ENCODE measurements around the gene CAMK2D. TPM values are rescaled to one million over a fixed set of nuclear protein-coding genes. Genes with fewer than 3 reads are reported as not detected.
A peak's percentile ranks its signal among the peaks of the same experiment; 100 is the strongest.

The CAMK2D gene
- total and polyA plus RNA-seq, 5 donors, result 77.2 to 177 (median 150) TPM

GRCh38 chr4:113497154-113497884, 264.2 kb downstream of the CAMK2D start:
- Histone ChIP-seq H3K4me1 (ENCODE audit: control insufficient read depth, insufficient read depth, low read length) (peaks cover 1% of the 10 kb centered on the region), H3K4me3 (ENCODE audit: low read length) (no peak overlapping the region), H3K27ac (ENCODE audit: low read length) (no peak overlapping the region), H3K27me3 (ENCODE audit: control insufficient read depth, insufficient read depth) (no peaks in the 10 kb centered on the region), H3K9me3 (ENCODE audit: control insufficient read depth, low read length) (no peaks in the 10 kb centered on the region)
- 78% methylated on average over 3 of the region's 3 CpGs for WGBS
- ATAC-seq (no peak), DNase-seq (no peak)
- intact Hi-C loops (cut with DNase I), result no loop called here

DNA sequence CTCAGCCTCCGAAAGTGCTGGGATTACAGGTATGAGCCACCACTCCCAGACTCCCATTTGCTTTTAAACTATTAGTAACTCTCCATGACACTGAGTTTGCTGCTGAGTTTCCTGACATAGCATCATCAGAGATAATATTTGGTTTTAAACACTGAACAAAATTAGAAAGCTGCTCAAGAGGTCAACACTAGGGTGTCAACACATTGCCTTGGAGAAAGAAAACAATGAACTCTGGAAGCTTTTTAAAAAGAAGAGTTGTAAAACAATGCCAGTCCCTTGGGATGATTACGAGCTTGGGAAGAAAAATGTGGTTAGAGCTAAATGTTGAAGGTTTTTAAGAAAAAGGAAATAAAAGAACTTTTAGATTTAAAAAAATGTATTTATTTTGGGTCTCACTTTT, 264.8 kb downstream of the CAMK2D start:
- peak in 1 of 2 donors; percentile 54 for ATAC-seq

GRCh38 chr4:113495790-113496189, 265.7 kb downstream of the CAMK2D start:
- peaks cover 1% of the 10 kb centered on the region for H3K4me1 ChIP-seq (ENCODE audit: control insufficient read depth, insufficient read depth, low read length)
- H3K27me3 ChIP-seq (ENCODE audit: control insufficient read depth, insufficient read depth), result no peaks in the 10 kb centered on the region
- H3K27ac ChIP-seq (ENCODE audit: low read length), result no peak overlapping the region
- 99% methylated on average over 6 of the region's 6 CpGs for WGBS
- intact Hi-C loops (cut with DNase I), result no loop called here
- no peak for DNase-seq
- no peak overlapping the region for H3K4me3 ChIP-seq (ENCODE audit: low read length)
- ATAC-seq, result peak; percentile 21 to 24
- no peaks in the 10 kb centered on the region for H3K9me3 ChIP-seq (ENCODE audit: control insufficient read depth, low read length)

More for the DNA sequence above, 264.8 kb downstream of the CAMK2D start:
- no peak overlapping the region for H3K27ac ChIP-seq (ENCODE audit: low read length)
- peaks cover 1% of the 10 kb centered on the region for H3K4me1 ChIP-seq (ENCODE audit: control insufficient read depth, insufficient read depth, low read length)
- 44% methylated on average over 2 of the region's 2 CpGs for WGBS
- H3K9me3 ChIP-seq (ENCODE audit: control insufficient read depth, low read length), result no peaks in the 10 kb centered on the region
- H3K27me3 ChIP-seq (ENCODE audit: control insufficient read depth, insufficient read depth), result no peaks in the 10 kb centered on the region
- H3K4me3 ChIP-seq (ENCODE audit: low read length), result no peak overlapping the region
- intact Hi-C loops (cut with DNase I), result no loop called here
- no peak for DNase-seq

DNA sequence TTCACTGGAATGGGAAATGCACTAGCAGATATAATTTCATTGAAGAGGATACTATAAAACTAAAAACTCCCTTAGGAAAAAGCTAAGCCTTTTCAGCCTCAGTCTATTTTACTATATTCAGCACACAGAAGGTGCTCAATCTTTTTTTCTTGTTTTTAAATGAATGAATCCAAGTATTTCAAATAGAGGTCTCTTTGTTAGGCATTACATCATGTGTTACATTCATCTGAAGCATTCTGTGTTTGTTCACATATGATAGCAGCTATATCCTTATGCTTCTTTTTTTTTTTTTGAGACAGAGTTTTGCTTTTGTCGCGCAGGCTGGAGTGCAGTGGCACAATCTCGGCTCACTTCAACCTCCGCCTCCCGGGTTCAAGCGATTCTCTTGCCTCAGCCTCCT, 278.4 kb downstream of the CAMK2D start:
- no peak for ATAC-seq
- 83% methylated on average over 6 of the region's 6 CpGs for WGBS
- Histone ChIP-seq H3K4me3 (ENCODE audit: low read length) (no peak overlapping the region), H3K27ac (ENCODE audit: low read length) (no peak overlapping the region), H3K27me3 (ENCODE audit: control insufficient read depth, insufficient read depth) (no peaks in the 10 kb centered on the region), H3K4me1 (ENCODE audit: control insufficient read depth, insufficient read depth, low read length) (no peaks in the 10 kb centered on the region), H3K9me3 (ENCODE audit: control insufficient read depth, low read length) (no peaks in the 10 kb centered on the region)
- intact Hi-C loops (cut with DNase I), result no loop called here
- DNase-seq, result no peak

GRCh38 chr4:113482325-113482724, 279.2 kb downstream of the CAMK2D start:
- Histone ChIP-seq H3K9me3 (ENCODE audit: control insufficient read depth, low read length) (no peaks in the 10 kb centered on the region), H3K27ac (ENCODE audit: low read length) (no peak overlapping the region), H3K27me3 (ENCODE audit: control insufficient read depth, insufficient read depth) (no peaks in the 10 kb centered on the region), H3K4me3 (ENCODE audit: low read length) (no peak overlapping the region), H3K4me1 (ENCODE audit: control insufficient read depth, insufficient read depth, low read length) (no peaks in the 10 kb centered on the region)
- no peak for DNase-seq
- no peak for ATAC-seq
- intact Hi-C loops (cut with DNase I), result no loop called here

GRCh38 chr4:113481820-113482219, 279.7 kb downstream of the CAMK2D start:
- H3K4me3 ChIP-seq (ENCODE audit: low read length), result no peak overlapping the region
- DNase-seq (no peak), ATAC-seq (peak; percentile 31 to 46)
- H3K4me1 ChIP-seq (ENCODE audit: control insufficient read depth, insufficient read depth, low read length), result no peaks in the 10 kb centered on the region
- H3K9me3 ChIP-seq (ENCODE audit: control insufficient read depth, low read length), result no peaks in the 10 kb centered on the region
- no peaks in the 10 kb centered on the region for H3K27me3 ChIP-seq (ENCODE audit: control insufficient read depth, insufficient read depth)
- peak overlapping the region; percentile 42 for H3K27ac ChIP-seq (ENCODE audit: low read length)
- intact Hi-C loops (cut with DNase I), result no loop called here

DNA sequence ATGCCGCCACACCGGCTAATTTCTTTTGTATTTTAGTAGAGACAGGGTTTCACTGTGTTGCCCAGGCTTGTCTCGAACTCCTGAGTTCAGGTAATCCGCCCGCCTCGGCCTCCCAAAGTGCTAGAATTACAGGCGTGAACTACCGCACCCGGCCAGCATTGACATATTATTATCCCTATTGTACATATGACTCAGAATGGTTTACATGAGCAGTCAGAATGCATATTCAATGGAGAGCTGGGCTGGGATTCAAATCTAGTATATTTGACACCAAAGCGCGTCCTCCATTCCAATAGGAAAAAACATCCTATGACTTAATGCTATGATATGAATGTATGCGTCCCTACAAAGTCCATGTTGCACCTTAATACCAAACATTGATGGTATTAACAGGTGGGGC, 281.4 kb downstream of the CAMK2D start:
- WGBS, result 98% methylated on average over 12 of the region's 12 CpGs
- Histone ChIP-seq H3K4me3 (ENCODE audit: low read length) (no peak overlapping the region), H3K27ac (ENCODE audit: low read length) (no peak overlapping the region), H3K4me1 (ENCODE audit: control insufficient read depth, insufficient read depth, low read length) (no peaks in the 10 kb centered on the region), H3K27me3 (ENCODE audit: control insufficient read depth, insufficient read depth) (no peaks in the 10 kb centered on the region), H3K9me3 (ENCODE audit: control insufficient read depth, low read length) (no peaks in the 10 kb centered on the region)
- no peak for ATAC-seq
- intact Hi-C loops (cut with DNase I), result no loop called here
- DNase-seq, result no peak

DNA sequence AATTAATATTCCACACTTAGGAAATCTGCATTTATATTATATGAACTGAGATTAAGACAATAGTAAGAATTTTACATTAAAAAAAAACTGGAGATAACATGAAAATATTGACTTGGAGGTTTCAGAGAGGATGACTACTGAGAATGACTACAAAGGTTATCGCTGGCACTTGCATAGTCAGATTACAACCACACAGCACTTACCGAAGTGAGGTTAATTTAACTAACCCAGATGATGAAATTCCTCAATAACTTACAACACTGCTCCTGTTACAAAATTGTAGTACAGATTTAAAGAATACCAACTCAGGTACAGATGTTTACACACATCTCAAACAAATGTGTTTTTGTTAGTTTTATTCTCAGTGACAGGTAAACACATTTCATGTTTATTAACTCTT, 283.5 kb downstream of the CAMK2D start:
- H3K9me3 ChIP-seq (ENCODE audit: control insufficient read depth, low read length), result no peaks in the 10 kb centered on the region
- 89% methylated on average over 2 of the region's 2 CpGs for WGBS
- no peak for ATAC-seq
- no peak for DNase-seq
- no peaks in the 10 kb centered on the region for H3K4me1 ChIP-seq (ENCODE audit: control insufficient read depth, insufficient read depth, low read length)
- H3K27ac ChIP-seq (ENCODE audit: low read length), result no peak overlapping the region
- intact Hi-C loops (cut with DNase I), result no loop called here
- H3K27me3 ChIP-seq (ENCODE audit: control insufficient read depth, insufficient read depth), result no peaks in the 10 kb centered on the region
- H3K4me3 ChIP-seq (ENCODE audit: low read length), result no peak overlapping the region

- H3K27me3 ChIP-seq (ENCODE audit: control insufficient read depth, insufficient read depth), result no peaks in the 10 kb centered on the region
- no peak overlapping the region for H3K4me3 ChIP-seq (ENCODE audit: low read length)
- no peak for DNase-seq
- H3K27ac ChIP-seq (ENCODE audit: low read length), result no peak overlapping the region
- H3K4me1 ChIP-seq (ENCODE audit: control insufficient read depth, insufficient read depth, low read length), result no peaks in the 10 kb centered on the region
- intact Hi-C loops (cut with DNase I), result no loop called here
- no peak for ATAC-seq
- WGBS, result 93% methylated on average over 2 of the region's 2 CpGs
- no peaks in the 10 kb centered on the region for H3K9me3 ChIP-seq (ENCODE audit: control insufficient read depth, low read length)
These were observed 284.7 kb downstream of the CAMK2D start for GRCh38 chr4:113476800-113477199.

- Histone ChIP-seq H3K27ac (ENCODE audit: low read length) (no peak overlapping the region), H3K9me3 (ENCODE audit: control insufficient read depth, low read length) (no peaks in the 10 kb centered on the region), H3K4me3 (ENCODE audit: low read length) (no peak overlapping the region), H3K4me1 (ENCODE audit: control insufficient read depth, insufficient read depth, low read length) (peaks cover 2% of the 10 kb centered on the region), H3K27me3 (ENCODE audit: control insufficient read depth, insufficient read depth) (no peaks in the 10 kb centered on the region)
- peak in 1 of 2 donors; percentile 83 for ATAC-seq
- no peak for DNase-seq
- intact Hi-C loops (cut with DNase I), result no loop called here
These were observed 287.5 kb downstream of the CAMK2D start for GRCh38 chr4:113474017-113474416.

DNA sequence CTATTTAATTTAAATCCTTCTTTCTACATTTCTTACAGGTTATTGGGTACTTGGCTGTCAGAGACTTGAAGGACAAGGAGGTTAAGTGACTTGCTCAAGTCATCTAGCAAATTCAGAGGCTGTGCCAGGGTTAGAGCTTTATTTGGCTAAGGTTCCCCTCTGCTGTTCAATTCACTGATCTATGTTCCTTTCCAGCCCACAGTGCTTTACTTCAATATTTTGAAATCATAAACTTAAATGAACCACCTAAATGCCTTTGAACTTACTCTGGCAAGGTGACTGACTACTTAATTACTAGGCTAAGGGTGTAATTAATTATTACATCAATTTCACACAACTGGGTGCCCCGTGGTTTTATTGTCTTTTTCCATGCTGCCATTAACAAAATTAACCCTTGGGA, 288.7 kb downstream of the CAMK2D start:
- ATAC-seq (no peak), DNase-seq (no peak)
- no peak overlapping the region for H3K4me3 ChIP-seq (ENCODE audit: low read length)
- WGBS, result 69% methylated on average over 1 of the region's 1 CpG
- H3K27me3 ChIP-seq (ENCODE audit: control insufficient read depth, insufficient read depth), result no peaks in the 10 kb centered on the region
- H3K9me3 ChIP-seq (ENCODE audit: control insufficient read depth, low read length), result no peaks in the 10 kb centered on the region
- intact Hi-C loops (cut with DNase I), result no loop called here
- H3K4me1 ChIP-seq (ENCODE audit: control insufficient read depth, insufficient read depth, low read length), result peaks cover 5% of the 10 kb centered on the region
- no peak overlapping the region for H3K27ac ChIP-seq (ENCODE audit: low read length)
